22Rv1 (cell line): ENCODE data around the gene ANKRD28.

Source experiments
- ZFX ChIP-seq: fragments of 450-650 bp; IDR thresholded peaks from 2 replicates; pipeline ENCODE4 v1.6.1; 2017; ENCODE audit warnings: antibody characterized with exemption, borderline replicate concordance
- TF ChIP-seq, protein P1 (sequence below): fragments of 450-650 bp; IDR thresholded peaks from 2 replicates; pipeline ENCODE4 v1.5.1; 2017; ENCODE audit warnings: mild to moderate bottlenecking

GRCh38 chr3:15781131-15781530, 16.6 kb downstream of the ANKRD28 start:
- TF ChIP-seq, protein P1, sequence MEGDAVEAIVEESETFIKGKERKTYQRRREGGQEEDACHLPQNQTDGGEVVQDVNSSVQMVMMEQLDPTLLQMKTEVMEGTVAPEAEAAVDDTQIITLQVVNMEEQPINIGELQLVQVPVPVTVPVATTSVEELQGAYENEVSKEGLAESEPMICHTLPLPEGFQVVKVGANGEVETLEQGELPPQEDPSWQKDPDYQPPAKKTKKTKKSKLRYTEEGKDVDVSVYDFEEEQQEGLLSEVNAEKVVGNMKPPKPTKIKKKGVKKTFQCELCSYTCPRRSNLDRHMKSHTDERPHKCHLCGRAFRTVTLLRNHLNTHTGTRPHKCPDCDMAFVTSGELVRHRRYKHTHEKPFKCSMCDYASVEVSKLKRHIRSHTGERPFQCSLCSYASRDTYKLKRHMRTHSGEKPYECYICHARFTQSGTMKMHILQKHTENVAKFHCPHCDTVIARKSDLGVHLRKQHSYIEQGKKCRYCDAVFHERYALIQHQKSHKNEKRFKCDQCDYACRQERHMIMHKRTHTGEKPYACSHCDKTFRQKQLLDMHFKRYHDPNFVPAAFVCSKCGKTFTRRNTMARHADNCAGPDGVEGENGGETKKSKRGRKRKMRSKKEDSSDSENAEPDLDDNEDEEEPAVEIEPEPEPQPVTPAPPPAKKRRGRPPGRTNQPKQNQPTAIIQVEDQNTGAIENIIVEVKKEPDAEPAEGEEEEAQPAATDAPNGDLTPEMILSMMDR: no peak
- TF ChIP-seq ZFX: no peak
